HG03575 (cell line): ENCODE measurements around the gene THSD4.

ENCODE experiments used
- ATAC-seq: cut with Tn5 transposase; IDR thresholded peaks from one replicate; pipeline ENCODE4 v1.9.1; 2021; ENCODE audit not compliant: unreplicated experiment, insufficient number of reproducible peaks, low FRiP score; ENCODE audit errors: extremely low read depth

Gene THSD4

DNA sequence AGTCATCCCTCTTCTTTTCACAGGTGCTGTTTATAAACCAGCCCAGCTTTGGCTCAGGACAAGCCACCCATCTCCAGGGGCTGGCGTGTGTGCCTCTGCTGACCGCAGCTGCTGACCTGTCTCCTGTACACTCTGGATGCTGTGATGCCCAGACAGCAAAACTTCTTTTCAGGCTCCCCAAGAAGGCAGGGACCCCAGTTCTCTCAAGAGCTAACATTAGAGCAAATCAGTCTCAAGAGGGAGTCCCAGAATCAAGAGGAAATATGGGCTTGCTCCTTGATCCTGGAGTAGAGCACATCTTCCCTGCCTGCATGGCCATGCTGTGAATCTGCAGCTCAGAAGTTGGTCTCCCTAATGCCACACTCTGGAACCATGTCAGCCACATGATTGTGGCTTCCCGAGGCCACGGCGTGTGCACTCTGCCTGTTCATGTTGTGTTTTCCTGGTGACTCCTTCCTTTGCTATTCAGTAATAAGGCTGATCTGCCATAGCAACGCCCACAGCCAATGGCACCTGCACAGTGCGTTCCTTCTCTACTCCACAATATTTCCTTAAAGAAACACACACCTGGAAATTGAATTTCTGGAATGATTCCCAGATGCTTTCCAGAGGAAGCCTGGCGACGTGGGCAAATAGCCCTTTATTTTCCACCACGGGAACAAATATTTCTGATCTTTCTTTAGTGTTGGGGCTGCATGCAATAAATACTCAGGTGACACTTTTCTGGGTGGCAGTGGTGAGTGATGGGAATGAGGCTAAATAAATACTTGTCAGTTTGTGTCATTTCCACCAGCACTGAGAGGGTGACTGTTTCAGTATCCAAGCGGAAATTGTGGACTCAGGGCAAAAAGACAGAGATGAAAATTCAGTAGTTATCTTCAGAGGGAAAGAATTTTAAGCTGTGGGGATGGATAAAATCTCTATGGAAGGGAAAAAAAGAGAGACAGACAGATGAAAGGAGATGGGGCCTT is 21.9 kb upstream of the THSD4 start:
- no peak for ATAC-seq

DNA sequence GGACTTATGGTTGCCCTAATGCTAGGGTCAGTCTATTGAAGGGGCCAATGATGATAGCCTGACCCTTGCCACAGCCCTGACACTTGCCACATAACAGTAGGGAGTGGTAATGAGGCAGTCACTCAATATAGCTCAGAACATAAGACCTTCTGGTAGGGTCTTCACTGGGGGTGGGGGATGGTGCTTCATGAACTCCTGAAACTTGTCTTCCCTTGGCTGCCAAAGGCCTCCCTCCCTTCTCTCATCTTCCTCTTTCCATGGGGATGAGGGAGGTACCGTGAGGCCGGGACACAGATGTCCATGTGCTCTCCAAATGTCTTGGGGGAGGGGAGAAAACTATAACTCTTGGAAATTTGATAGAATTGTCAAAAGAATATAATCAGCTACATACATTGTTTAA is 21.1 kb upstream of the THSD4 start:
- no peak for ATAC-seq

DNA sequence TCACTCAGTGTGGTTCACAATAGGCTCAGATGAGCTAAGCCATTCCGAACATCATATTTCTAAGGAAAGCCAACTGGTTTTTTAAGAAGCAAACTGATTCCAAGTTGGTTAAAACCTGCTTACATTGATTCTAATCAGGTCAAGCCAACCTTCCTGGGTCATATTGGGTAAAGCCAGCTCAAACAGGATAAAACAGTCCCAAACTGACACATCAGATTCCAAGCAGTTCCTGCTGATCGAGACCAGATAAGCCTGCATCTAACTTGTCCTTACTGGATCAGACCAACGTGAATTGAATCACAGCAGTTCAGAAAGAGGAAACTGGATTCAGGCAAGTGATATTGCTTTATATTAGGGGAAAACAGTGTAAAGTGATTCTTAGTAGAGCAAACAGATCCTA is 18.6 kb upstream of the THSD4 start:
- ATAC-seq = no peak

DNA sequence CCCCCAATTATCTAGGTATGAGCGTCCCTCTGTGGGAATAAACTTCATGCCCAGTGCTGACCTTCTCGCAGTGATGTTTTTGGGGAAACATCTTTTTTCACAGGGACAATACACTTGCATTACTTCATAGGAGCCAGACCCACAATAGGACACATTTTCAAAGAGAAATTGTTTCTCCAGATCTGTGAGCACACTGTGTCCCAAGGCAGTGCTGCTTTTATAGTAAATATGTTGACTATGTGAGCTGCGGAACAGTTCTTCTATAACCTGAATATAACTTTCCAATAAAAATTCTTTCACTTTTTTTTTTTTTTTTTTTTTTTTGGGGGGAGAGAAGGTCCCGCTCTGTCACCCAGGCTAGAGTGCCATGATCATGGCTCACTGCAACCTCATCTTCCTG is 17.4 kb upstream of the THSD4 start:
- no peak for ATAC-seq

DNA sequence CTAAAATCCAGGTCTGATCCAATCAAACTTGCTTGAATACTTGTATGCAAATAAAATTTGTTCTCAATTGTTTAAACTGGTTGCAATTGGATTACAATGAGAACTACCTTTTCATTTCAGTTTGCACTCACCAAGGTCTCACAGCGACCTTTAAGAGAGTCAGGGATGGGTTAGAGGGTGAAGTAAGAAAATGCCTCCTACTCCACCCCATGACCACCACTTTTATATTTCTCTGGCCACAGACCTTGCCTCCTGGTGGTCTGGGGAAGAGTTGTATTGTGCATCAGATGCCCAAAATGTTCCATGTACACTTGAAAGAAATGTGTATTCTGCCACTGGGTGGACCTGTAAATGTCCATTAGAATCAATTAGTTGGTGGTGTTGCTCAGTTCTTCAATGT is 16.4 kb upstream of the THSD4 start:
- no peak for ATAC-seq

DNA sequence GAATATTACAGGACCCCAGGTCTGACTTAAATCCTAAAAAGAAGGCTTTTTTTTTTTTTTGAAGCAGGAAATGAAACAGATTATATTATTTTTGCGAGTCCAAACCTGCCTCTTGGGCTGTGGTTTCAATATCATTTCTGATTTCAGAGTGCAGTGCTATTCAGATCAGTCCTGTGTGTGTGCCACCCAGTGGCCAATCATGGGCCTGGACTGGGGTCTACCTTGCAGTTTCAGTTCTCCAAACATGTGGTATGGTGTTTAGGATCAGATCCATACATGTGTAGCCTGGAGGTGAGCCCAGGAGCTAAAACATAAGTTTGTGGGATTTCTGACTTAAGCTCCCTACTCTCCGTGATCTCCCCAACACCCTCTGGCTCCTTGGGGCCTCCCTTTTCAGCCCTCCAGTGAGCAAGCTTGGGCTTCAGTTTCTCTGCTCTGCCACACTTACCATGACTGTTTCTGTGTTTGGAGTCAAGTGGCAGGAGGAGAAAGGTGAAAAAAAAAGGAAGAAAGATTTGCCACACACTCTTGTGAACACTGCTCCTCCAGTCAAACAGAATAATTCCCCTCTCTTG is 12.1 kb upstream of the THSD4 start:
- ATAC-seq = no peak

DNA sequence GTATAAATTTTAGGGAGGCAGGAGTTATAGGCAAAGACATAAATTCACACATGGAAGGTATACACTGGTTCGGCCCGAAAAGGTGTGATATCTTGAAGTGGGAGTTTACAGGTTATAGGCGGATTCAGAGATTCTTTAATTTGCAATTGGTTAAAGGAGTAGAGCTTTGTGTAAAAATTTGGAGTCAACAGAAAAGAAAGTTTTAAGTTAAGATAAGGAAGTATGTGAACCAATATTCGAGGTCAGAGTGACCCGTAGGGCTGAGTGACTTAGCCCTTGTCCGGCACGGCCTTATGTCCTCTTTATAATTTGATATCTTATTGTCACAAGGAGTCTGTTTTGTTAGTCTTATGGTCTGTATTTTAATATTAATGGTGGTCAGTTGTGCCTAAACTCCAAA is 10.6 kb upstream of the THSD4 start:
- no peak for ATAC-seq

DNA sequence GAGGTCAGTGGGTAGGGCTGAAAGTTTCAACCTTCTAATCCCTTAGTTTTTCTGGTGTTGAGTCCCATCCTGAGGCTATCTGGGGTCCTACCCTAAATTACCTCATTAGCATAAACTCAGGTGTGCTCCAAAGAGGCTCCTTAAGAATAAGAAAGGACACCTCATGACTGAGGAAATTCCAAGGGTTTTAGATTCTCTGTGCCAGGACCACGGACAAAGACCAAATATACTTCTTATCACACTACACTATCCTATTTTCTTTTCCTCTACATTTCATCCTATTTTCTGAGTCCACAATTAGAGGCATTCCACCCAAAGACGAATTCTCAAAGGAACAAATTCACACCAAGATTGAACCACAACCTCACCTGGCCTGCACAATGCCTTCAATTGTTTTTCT is 9.8 kb upstream of the THSD4 start:
- ATAC-seq = no peak

DNA sequence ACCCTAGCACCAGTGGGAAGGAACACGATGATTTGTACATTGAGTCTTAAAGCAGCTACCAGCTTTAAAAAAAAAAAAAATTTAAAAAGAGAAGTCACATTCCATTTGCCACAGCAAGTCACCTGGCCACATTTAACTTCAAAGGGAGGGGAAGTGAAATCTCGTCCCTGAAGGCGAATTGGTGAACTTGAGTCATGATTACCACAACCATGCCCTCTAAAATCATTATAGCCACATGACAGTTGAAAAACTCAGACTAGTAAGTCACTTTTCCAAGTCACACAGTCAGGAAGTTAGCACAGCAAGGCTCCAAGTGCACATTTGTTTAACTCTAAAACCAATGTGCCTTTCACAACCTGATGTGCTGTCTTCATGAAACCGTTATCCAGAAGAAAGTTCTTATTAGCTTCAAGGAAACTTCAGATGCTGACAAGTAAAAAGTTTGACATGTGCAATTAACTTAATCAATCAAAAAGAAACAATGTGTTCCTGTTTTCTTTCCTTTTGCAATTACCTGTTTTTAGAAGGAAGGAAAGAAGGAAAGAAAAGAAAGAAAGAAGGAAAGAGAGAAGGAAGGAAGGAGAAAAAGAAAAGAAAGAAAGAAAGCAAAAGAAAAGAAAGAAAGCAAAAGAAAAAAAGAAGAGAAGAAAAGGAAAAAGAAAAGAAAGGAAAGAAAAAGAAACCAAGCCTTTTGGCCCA is 8.3 kb upstream of the THSD4 start:
- ATAC-seq = no peak

DNA sequence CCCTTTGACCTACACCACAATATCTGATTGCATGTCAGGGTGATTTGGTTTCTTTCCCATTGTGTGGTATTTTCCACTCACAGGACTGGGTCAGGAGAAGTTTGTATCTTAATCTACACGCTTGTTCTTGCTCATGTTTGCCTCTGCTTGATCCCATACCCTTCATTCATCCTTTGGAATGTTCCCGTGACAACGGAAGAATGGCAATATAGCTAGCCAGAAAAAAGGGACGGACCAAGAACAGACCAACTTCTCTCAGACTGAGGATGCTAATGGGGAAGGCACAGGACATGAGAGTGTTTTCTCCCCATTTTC is 7.8 kb upstream of the THSD4 start:
- ATAC-seq = no peak

DNA sequence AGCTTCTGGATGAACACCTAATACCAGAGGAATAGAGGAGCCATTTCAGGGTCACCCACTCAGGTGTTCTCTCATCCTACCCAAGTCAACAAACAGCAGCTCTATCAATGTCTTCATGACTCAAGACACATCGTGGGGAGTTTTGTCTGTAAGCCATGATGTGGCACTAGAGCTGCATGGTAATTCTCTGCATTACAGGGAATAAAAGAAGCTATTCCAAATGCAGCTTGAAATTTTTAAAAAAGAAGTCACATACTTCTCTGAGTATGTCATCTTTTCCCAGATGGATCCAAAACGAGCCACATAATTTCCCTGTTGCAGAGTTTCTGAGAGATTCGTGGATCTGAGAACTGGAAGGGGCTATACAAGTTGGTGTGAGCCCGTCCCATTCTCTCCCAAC is 6.1 kb upstream of the THSD4 start:
- ATAC-seq = no peak

DNA sequence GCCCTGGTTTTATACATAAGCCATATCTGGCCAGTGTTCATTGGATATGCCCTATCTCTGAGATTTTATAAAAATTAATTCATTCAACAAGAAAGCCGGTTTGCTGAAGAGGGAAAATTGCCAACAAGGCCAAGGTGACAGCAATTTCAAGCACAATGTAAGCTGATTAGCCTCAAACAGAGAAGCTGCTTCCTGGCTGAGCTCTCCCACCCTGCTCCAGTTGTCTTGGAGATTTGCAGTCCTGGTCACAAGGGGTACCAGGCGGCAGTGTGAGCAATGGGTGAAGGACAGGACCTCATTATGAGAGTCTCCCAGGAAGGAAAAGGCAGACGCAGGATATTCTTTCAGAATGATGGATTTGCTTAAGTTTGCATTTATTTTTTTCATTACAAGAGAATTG is 5.4 kb upstream of the THSD4 start:
- ATAC-seq = no peak

DNA sequence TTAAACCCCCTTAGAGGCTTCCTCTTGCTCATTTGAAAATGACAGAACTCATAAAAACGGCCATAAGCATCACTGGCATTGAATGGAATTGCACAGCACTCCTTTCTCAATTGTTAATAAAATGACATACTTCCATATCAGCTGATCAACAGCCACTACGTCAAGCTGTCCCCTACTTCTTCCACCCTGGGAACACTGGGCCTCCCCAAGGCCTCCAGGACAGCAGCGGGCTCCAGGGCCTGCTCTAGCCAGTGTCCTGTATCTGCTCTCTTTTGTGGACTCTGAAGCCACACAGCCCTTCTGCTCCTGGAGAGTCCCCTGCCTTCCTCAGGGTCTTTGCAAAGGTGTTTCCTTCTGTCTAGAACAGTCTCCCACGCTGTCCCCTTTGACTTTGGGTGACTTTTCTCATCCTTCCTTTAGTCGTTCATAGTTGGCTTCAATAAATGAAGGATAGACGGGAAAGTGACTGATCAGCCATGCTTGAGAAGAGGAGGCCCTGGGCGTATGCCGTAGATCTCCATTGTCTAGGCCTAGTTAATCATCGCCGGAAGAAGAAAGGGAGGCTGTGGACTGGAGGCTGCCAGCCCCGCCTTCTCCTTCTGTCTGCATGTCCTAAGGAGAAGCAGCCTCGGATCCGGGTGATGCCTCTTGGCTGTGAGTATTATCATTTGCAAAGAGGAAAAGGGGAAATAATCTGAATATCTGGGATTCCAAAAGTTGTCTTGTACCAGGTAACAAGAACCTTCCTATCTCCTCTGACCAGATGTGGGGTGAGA is 4.7 kb upstream of the THSD4 start:
- ATAC-seq = no peak

DNA sequence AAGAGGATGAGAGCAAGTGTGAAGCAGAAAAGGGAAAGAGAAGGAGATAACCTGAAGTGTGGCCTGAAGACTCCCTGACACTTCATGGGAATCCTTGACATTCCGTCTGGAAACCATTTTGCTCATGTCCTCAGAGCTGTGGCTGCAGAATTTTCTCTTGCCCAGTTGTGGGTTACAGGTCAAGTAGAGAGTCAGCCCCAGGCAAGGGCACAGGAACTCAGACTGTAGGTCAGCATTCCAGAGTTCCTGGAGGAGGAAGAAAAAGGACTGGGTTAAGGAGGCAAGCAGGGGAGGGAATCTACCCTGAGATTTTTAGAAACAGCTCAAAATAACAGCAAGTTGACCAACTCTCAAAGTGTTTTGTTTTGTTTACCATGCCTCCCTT is 4.1 kb upstream of the THSD4 start:
- no peak for ATAC-seq

DNA sequence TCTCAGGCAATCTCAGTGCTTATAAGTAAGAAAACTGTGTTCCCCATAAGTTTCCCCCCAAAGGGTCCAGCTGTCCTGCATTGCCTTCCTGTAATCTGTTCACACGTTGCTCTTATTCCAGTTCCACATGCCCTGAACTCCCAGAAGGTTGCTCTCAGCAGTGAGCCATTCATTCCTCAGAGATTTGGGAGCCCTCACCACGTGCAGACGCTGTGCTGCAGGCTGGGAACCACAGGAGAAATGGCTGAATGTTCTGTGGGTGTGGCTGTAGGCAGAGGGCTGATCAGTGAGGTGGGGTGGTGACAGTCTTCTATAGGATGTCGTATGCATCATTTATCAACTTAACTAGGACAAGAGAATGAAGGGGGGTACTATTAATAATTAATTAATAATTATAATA is 3.3 kb upstream of the THSD4 start:
- ATAC-seq = no peak

DNA sequence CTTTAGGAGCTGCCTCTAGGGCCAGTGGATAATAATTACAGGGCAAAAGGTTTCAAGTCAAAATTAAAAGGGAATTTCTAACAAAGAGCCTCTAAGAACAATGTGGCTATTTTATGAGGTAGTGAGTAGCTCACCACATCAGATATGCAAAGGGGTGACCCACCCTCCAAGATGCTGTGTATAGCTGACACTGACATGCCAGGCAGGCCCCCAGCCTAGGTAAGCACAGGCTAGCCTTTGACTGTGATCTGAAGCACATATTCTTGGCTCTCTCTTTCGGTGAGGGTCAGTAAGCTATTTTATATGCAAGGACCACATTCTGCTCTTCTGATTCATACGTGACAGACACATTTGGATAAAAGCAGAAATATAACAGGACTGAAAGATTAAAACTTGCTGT is 2.8 kb upstream of the THSD4 start:
- no peak for ATAC-seq

DNA sequence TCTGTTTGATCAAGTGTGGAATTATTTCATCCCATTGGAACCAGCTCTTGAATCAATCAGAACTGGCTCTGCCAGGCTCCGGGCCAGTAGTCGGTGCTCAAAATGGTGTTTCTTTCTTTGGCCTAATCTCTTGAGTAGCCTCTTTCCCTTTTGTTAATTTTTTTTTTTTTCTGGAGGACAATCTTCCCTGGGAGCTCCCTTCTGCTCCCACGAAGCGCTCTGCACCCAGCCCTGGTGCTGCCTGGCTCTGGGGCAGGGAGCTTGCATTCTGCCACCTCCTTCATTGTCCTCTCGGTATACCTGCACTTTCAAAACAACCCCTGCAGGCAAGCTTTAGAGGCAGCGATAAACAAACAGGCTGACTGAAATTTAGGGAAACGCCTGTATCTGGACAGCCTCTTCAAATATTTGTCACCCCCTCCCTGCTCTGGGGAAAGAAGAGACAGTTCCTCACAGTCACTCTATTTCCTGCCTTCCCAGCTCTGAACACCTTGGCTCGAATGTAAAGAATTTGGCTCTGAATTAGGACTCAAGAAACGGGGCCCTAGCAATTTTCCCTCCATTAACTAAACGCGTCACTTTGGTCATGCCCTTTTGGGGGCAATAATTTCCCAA is 1.1 kb upstream of the THSD4 start:
- ATAC-seq = no peak

DNA sequence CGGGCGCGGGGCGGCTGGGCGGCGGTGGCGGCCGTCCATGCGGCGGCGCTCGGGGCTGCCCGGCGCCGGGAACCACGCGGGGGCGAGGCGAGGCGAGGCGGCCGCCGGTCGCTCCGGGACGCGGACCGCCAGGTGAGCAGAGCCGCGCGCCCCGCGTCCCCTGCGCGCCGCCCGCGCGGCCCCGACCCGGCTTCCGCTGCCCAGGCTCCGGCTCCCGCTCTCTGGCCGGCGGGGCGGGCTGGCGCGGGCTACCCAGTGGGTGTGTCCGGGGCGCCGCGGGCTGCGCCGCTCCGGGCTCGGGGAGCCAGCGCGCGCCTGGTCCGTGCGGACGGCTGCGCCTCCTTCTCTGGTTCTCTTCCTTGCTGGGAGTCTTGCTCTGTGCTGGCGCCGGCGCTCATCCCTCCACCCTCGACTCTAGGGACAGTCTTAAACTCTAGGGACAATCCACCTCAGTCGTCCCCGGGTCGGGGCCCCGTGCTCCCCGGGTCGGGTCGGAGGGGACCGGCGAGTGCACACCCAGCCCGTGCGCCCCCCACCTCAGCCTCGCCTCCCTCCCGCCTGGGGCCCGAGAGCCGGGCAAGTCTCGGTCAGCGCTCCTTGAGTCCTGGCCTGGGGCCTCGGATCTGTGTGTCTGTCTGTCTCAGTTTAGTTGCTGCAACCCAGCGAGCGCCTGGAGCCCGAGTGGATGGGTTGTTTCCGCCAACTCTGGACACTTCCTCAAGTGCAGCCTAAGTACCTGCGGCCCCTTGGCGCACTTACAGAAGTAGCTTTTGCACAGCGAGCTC is 488 bp downstream of the THSD4 start:
- ATAC-seq = no peak
